IMR-90 (cell line): ENCODE measurements around the gene FBXL7. TPM values are rescaled to one million over a fixed set of nuclear protein-coding genes. Genes with fewer than 3 reads are reported as not detected.

Experiments used
- ATAC-seq: fragments of 200-7000 bp; cut with Tn5 transposase; 2 replicates; pipeline ENCODE4 v1.9.1; 2020; ENCODE audit warnings: low read depth, mild to moderate bottlenecking, moderate library complexity
- BruUV-seq: library from RNA; stranded (reverse); fragments of 400-500 nt; replicated peaks from 2 replicates; lab custom pipeline; 2021; lab: Mats Ljungman, UMichigan
- CTCF ChIA-PET: fragments of 300-600 bp; formaldehyde crosslinking; extraction: SDS; loops from one replicate; lab custom pipeline; 2021; ENCODE audit warnings: antibody characterized with exemption; lab: Yijun Ruan, JAX
- POLR2A ChIA-PET: fragments of 300-600 bp; sonication (Branson Sonifier 250); formaldehyde crosslinking; loops from one replicate; lab custom pipeline; 2022; ENCODE audit warnings: antibody characterized with exemption; ENCODE audit not compliant: unreplicated experiment; lab: Charles Lee
- DNase-seq: peaks from one replicate; pipeline ENCODE4 v3.0.0; 2013
- H2AFZ ChIP-seq: replicated peaks from 2 replicates; pipeline ENCODE3; 2013; ENCODE audit warnings: low read length, mild to moderate bottlenecking; ENCODE audit not compliant: poor library complexity
- H2AK5ac ChIP-seq: 2 replicates; pipeline ENCODE4 v1.6.1; 2013; ENCODE audit warnings: low read depth, low read length, inconsistent platforms
- H2AK9ac ChIP-seq: replicated peaks from 2 replicates; pipeline ENCODE3; 2013; ENCODE audit warnings: mild to moderate bottlenecking, low read depth, low read length, moderate library complexity; ENCODE audit not compliant: poor library complexity
- H2BK120ac ChIP-seq: 2 replicates; pipeline ENCODE4 v1.6.1; 2013; ENCODE audit warnings: low read depth, low read length, inconsistent platforms
- H2BK15ac ChIP-seq: 3 replicates; pipeline ENCODE4 v1.6.1; 2013; ENCODE audit warnings: low read depth, low read length, inconsistent platforms
- H2BK20ac ChIP-seq: 2 replicates; pipeline ENCODE4 v1.6.1; 2013; ENCODE audit warnings: low read depth, mild to moderate bottlenecking, inconsistent platforms, low read length, moderate library complexity
- H2BK5ac ChIP-seq: 2 replicates; pipeline ENCODE4 v1.6.1; 2013; ENCODE audit warnings: mild to moderate bottlenecking, low read depth, low read length, inconsistent platforms; ENCODE audit not compliant: poor library complexity, severe bottlenecking
- H3K14ac ChIP-seq: replicated peaks from 2 replicates; pipeline ENCODE4 v1.6.1; 2013; ENCODE audit warnings: low read depth, low read length, inconsistent platforms
- H3K18ac ChIP-seq: 2 replicates; pipeline ENCODE4 v1.6.1; 2013; ENCODE audit warnings: low read depth, low read length, control low read depth
- H3K23ac ChIP-seq: 2 replicates; pipeline ENCODE4 v1.6.1; 2013; ENCODE audit warnings: low read depth, low read length, inconsistent platforms
- H3K27ac ChIP-seq: 2 replicates; pipeline ENCODE4 v1.5.1; 2013; ENCODE audit warnings: mild to moderate bottlenecking, control low read depth, low read length; ENCODE audit not compliant: insufficient read depth
- H3K27me3 ChIP-seq: 2 replicates; pipeline ENCODE4 v1.6.1; 2013; ENCODE audit warnings: low read length; ENCODE audit not compliant: control insufficient read depth, insufficient read depth
- H3K36me3 ChIP-seq: 2 replicates; pipeline ENCODE4 v1.6.1; 2013; ENCODE audit warnings: low read length, mixed read lengths; ENCODE audit not compliant: control insufficient read depth, insufficient read depth
- H3K4ac ChIP-seq: 2 replicates; pipeline ENCODE4 v1.6.1; 2013; ENCODE audit warnings: low read depth, low read length, inconsistent platforms
- H3K4me1 ChIP-seq: 2 replicates; pipeline ENCODE4 v1.6.1; 2013; ENCODE audit warnings: low read length, mixed read lengths; ENCODE audit not compliant: control insufficient read depth, insufficient read depth
- H3K4me2 ChIP-seq: 2 replicates; pipeline ENCODE4 v1.6.1; 2013; ENCODE audit warnings: low read depth, mild to moderate bottlenecking, control low read depth, low read length, moderate library complexity
- H3K4me3 ChIP-seq: 2 replicates; pipeline ENCODE4 v1.5.1; 2013; ENCODE audit warnings: low read depth, mild to moderate bottlenecking, control low read depth, low read length, moderate library complexity; ENCODE audit not compliant: insufficient read depth
- H3K56ac ChIP-seq: 2 replicates; pipeline ENCODE4 v1.6.1; 2013; ENCODE audit warnings: low read length, inconsistent platforms; ENCODE audit not compliant: insufficient read depth; ENCODE audit errors: extremely low read depth
- H3K79me1 ChIP-seq, 2 experiments: 2 replicates each; pipeline ENCODE4 v1.6.1; 2013; ENCODE audit warnings: low read length in 2 of 2, inconsistent platforms in 1 of 2, low read depth in 1 of 2
- H3K9ac ChIP-seq: 2 replicates; pipeline ENCODE4 v1.6.1; 2013; ENCODE audit warnings: low read depth, low read length, control low read depth
- H3K9me1 ChIP-seq: 2 replicates; pipeline ENCODE4 v1.6.1; 2013; ENCODE audit warnings: low read length, inconsistent platforms; ENCODE audit not compliant: insufficient read depth
- H3K9me3 ChIP-seq: 2 replicates; pipeline ENCODE4 v1.6.1; 2013; ENCODE audit warnings: low read length; ENCODE audit not compliant: control insufficient read depth, insufficient read depth
- H4K20me1 ChIP-seq: 2 replicates; pipeline ENCODE4 v1.6.1; 2013; ENCODE audit warnings: low read length, inconsistent platforms; ENCODE audit not compliant: insufficient read depth
- H4K5ac ChIP-seq: 2 replicates; pipeline ENCODE4 v1.6.1; 2013; ENCODE audit warnings: mild to moderate bottlenecking, low read depth, low read length, control low read depth
- H4K8ac ChIP-seq, 2 experiments: 2 replicates each; pipeline ENCODE4 v1.6.1; 2013; ENCODE audit warnings: low read depth in 2 of 2, low read length in 2 of 2, control low read depth in 1 of 2, inconsistent platforms in 1 of 2
- H4K91ac ChIP-seq: 2 replicates; pipeline ENCODE4 v1.6.1; 2013; ENCODE audit warnings: low read depth, low read length, inconsistent platforms; ENCODE audit not compliant: insufficient read depth
- CEBPB ChIP-seq: IDR thresholded peaks from 2 replicates; pipeline ENCODE4 v1.6.1; 2012; ENCODE audit warnings: low read depth, low read length, improper control_type of control experiment
- CHD1 ChIP-seq: IDR thresholded peaks from 2 replicates; pipeline ENCODE4 v1.6.1; 2012; ENCODE audit warnings: low read depth, low read length, improper control_type of control experiment
- ELK1 ChIP-seq: fragments of 150-350 bp; IDR thresholded peaks from 2 replicates; pipeline ENCODE4 v1.6.1; 2016; ENCODE audit warnings: low read depth, mild to moderate bottlenecking, low read length, moderate library complexity, borderline replicate concordance
- MAFK ChIP-seq: IDR thresholded peaks from 2 replicates; pipeline ENCODE4 v1.6.1; 2012; ENCODE audit warnings: low read depth, low read length, improper control_type of control experiment
- MAZ ChIP-seq: IDR thresholded peaks from 2 replicates; pipeline ENCODE4 v1.6.1; 2012; ENCODE audit warnings: low read depth, mild to moderate bottlenecking, low read length, improper control_type of control experiment, moderate library complexity, borderline replicate concordance
- MXI1 ChIP-seq: IDR thresholded peaks from 2 replicates; pipeline ENCODE4 v1.6.1; 2012; ENCODE audit warnings: low read depth, mild to moderate bottlenecking, low read length, moderate library complexity, borderline replicate concordance
- POLR2A ChIP-seq: IDR thresholded peaks from 2 replicates; pipeline ENCODE4 v1.6.1; 2012; ENCODE audit warnings: mild to moderate bottlenecking, low read depth, low read length
- RAD21 ChIP-seq: IDR thresholded peaks from 2 replicates; pipeline ENCODE4 v1.6.1; 2012; ENCODE audit warnings: low read length, improper control_type of control experiment
- RCOR1 ChIP-seq: IDR thresholded peaks from 2 replicates; pipeline ENCODE4 v1.6.1; 2012; ENCODE audit warnings: mild to moderate bottlenecking, low read length, improper control_type of control experiment; ENCODE audit not compliant: insufficient replicate concordance
- RFX5 ChIP-seq: IDR thresholded peaks from 2 replicates; pipeline ENCODE4 v1.8.0; 2012; ENCODE audit warnings: low read depth, mild to moderate bottlenecking, low read length, moderate library complexity
- SMC3 ChIP-seq: fragments of 150-350 bp; IDR thresholded peaks from 2 replicates; pipeline ENCODE4 v1.6.1; 2016; ENCODE audit warnings: low read depth, mild to moderate bottlenecking, antibody characterized with exemption, low read length, moderate library complexity
- USF2 ChIP-seq: fragments of 150-350 bp; IDR thresholded peaks from 2 replicates; pipeline ENCODE4 v1.6.1; 2017; ENCODE audit warnings: mild to moderate bottlenecking, antibody characterized with exemption, low read length, low read depth
- WGBS, 2 experiments: methylation state at CpG; one replicate each; pipeline versions ENCODE4 v1.1.5 to v1.1.7; 2013; ENCODE audit warnings: missing lambda C conversion rate in 2 of 2; ENCODE audit not compliant: insufficient read length in 1 of 2; ENCODE audit errors: extremely low coverage in 2 of 2; 5-methylcytosine and 5-hydroxymethylcytosine counted together
- dilution Hi-C: fragments of 300-500 bp; cut with HindIII; formaldehyde crosslinking; loops from one replicate; pipeline ENCODE4 v1.14.3; 2018; ENCODE audit warnings: low sequenced_read_pairs; ENCODE audit not compliant: unreplicated experiment
- in situ Hi-C: fragments of 300-500 bp; cut with MboI; formaldehyde crosslinking; loops from 3 replicates; pipeline ENCODE4 v1.14.3; 2019; ENCODE audit warnings: low sequenced_read_pairs, inconsistent platforms, mixed read lengths
- intact Hi-C: fragments of 100-400 bp; cut with micrococcal nuclease; formaldehyde crosslinking; loops from 2 replicates; pipeline ENCODE4 v1.10.0; 2022
- polyA plus RNA-seq, 3 experiments: library from polyadenylated mRNA; depleted of rRNA; stranded (reverse); fragments of >200 nt; gene quantifications; 2 replicates each; pipeline ENCODE4 v1.2.3, GENCODE V29; 2012; ENCODE audit warnings: low replicate concordance in 1 of 3
- total RNA-seq: library from RNA; depleted of rRNA; stranded (reverse); fragments of >200 nt; gene quantifications from 2 replicates; pipeline ENCODE4 v1.2.3, GENCODE V29; 2012

FBXL7 gene
- total and polyA plus RNA-seq, 2 of the 4 experiments (the other 2 are of a cell fraction), result 4.1 to 10.2 TPM

- in situ Hi-C loops, result no loop called here
Measured at GRCh38 chr5:15932066-15932465, 432.1 kb downstream of the FBXL7 start.

More at GRCh38 chr5:15932066-15932465, 432.1 kb downstream of the FBXL7 start:
- dilution Hi-C loops (no loop called here), intact Hi-C loops (loop anchor here (5.0 kb wide), 1 partner anchor 430 kb away; the partner anchor contains the start of gene FBXL7)
- Histone ChIP-seq H2AK5ac (no peak overlapping the region), H4K8ac (no peak overlapping the region), H3K27ac (no peak overlapping the region), H4K5ac (no peak overlapping the region), H3K4ac (no peak overlapping the region), H3K4me3 (no peak overlapping the region), H3K18ac (no peak overlapping the region), H3K23ac (no peak overlapping the region), H4K20me1 (no peaks in the 10 kb centered on the region), H3K9ac (no peak overlapping the region), H3K4me2 (no peak overlapping the region), H3K36me3 (peaks cover 12% of the 10 kb centered on the region), H3K56ac (no peak overlapping the region), H2AK9ac (no peak overlapping the region), H2BK15ac (no peak overlapping the region), H3K4me1 (peaks cover 12% of the 10 kb centered on the region), H2AFZ (no peak overlapping the region), H2BK5ac (no peak overlapping the region), H4K91ac (no peak overlapping the region), H2BK20ac (no peak overlapping the region), H3K79me1 (peaks cover 0 to 12% of the 10 kb centered on the region in 2 experiments; a peak in 1 of 4 replicates), H3K9me1 (peaks cover 4% of the 10 kb centered on the region; the same call in 1 of the 2 replicates), H2BK120ac (no peak overlapping the region), H3K9me3 (no peaks in the 10 kb centered on the region), H3K14ac (no peak overlapping the region), H3K27me3 (no peaks in the 10 kb centered on the region)
- TF ChIP-seq ELK1 (no peak), MAFK (no peak), MXI1 (no peak), SMC3 (no peak), CEBPB (no peak), RCOR1 (no peak), RAD21 (no peak), MAZ (no peak), CHD1 (no peak), USF2 (no peak), POLR2A (no peak), RFX5 (no peak)
- POLR2A ChIA-PET, result no interaction called here
- WGBS, 2 experiments, result no CpG with 5 or more reads among the region's 5 CpGs
- no peak for ATAC-seq
- CTCF ChIA-PET, result no interaction called here
- BruUV-seq, result no TSS peak
- no peak for DNase-seq
